Activated T-cell treated with anti-CD3 and anti-CD28 coated beads, Interleukin-2, amount 50 U/mL, for 72 hours (primary cell): Measurements from ENCODE around the gene ZNF438. TPM values are rescaled to one million over a fixed set of nuclear protein-coding genes. Genes with fewer than 3 reads are reported as not detected.
A peak's percentile ranks its signal among the peaks of the same experiment; 100 is the strongest.

ENCODE experiments used
- ATAC-seq, 2 donors: fragments of 150-1000 bp; cut with Tn5 transposase; replicated peaks in 1 of 2; 2 replicates each; pipeline ENCODE4 v1.10.0; 2021; ENCODE audit warnings: moderate library complexity in 2 of 2, mild to moderate bottlenecking in 1 of 2
- DNase-seq, 2 donors: peaks; one replicate each; pipeline ENCODE4 v3.0.0; 2021 to 2022; ENCODE audit warnings: mixed read lengths in 1 of 2
- H3K27ac Mint-ChIP-seq: one replicate; pipeline ENCODE4 v1.8.0; 2022; ENCODE audit warnings: mild to moderate bottlenecking, moderate library complexity, mixed read lengths
- H3K27me3 Mint-ChIP-seq: one replicate; pipeline ENCODE4 v1.8.0; 2022; ENCODE audit warnings: low read depth, mixed read lengths
- H3K36me3 Mint-ChIP-seq, 2 donors: one replicate each; pipeline ENCODE4 v1.8.0; 2022; ENCODE audit warnings: mixed read lengths in 2 of 2, mild to moderate bottlenecking in 1 of 2; ENCODE audit not compliant: insufficient read depth in 2 of 2
- H3K4me1 Mint-ChIP-seq: one replicate; pipeline ENCODE4 v1.8.0; 2022; ENCODE audit warnings: low read depth, mixed read lengths
- H3K4me3 Mint-ChIP-seq, 2 donors: one replicate each; pipeline ENCODE4 v1.8.0; 2022; ENCODE audit warnings: mild to moderate bottlenecking in 2 of 2, mixed read lengths in 2 of 2, moderate library complexity in 2 of 2
- H3K9me3 Mint-ChIP-seq, 2 donors: one replicate each; pipeline ENCODE4 v1.8.0; 2022; ENCODE audit warnings: mixed read lengths in 2 of 2
- total RNA-seq, 2 donors: library from RNA; stranded (reverse); gene quantifications; one replicate each; pipeline ENCODE4 v1.2.3, GENCODE V29; 2022

Gene ZNF438
- total RNA-seq, 2 donors from 2014 or later: 5.2 to 5.4 TPM

- Mint-ChIP-seq H3K4me3 (no peak overlapping the region), H3K27me3 (no peaks in the 10 kb centered on the region), H3K36me3 (no peaks in the 10 kb centered on the region), H3K27ac (no peak overlapping the region), H3K4me1 (no peaks in the 10 kb centered on the region), H3K9me3 (peaks cover 0 to 2% of the 10 kb centered on the region in 2 donors)
- DNase-seq (no peak), ATAC-seq (no peak)
Measured at GRCh38 chr10:30821994-30822692, 209.5 kb downstream of the ZNF438 start.

- no peak for DNase-seq
- Mint-ChIP-seq H3K27ac (no peak overlapping the region), H3K4me3 (no peak overlapping the region), H3K27me3 (no peaks in the 10 kb centered on the region), H3K36me3 (no peaks in the 10 kb centered on the region), H3K4me1 (no peaks in the 10 kb centered on the region), H3K9me3 (peaks cover 0 to 2% of the 10 kb centered on the region in 2 donors)
- ATAC-seq: no peak
Measured at GRCh38 chr10:30821261-30821993, 210.2 kb downstream of the ZNF438 start.

GRCh38 chr10:30820261-30820991, 211.2 kb downstream of the ZNF438 start:
- H3K36me3 Mint-ChIP-seq: no peaks in the 10 kb centered on the region
- no peaks in the 10 kb centered on the region for H3K4me1 Mint-ChIP-seq
- H3K27ac Mint-ChIP-seq: no peak overlapping the region
- H3K9me3 Mint-ChIP-seq: no peaks in the 10 kb centered on the region
- H3K4me3 Mint-ChIP-seq: no peak overlapping the region
- ATAC-seq (no peak), DNase-seq (no peak)
- H3K27me3 Mint-ChIP-seq: no peaks in the 10 kb centered on the region

GRCh38 chr10:30819341-30820181, 212.1 kb downstream of the ZNF438 start:
- H3K27me3 Mint-ChIP-seq: no peaks in the 10 kb centered on the region
- no peak overlapping the region for H3K27ac Mint-ChIP-seq
- H3K4me3 Mint-ChIP-seq: no peak overlapping the region
- H3K4me1 Mint-ChIP-seq: peaks cover 2% of the 10 kb centered on the region
- no peaks in the 10 kb centered on the region for H3K36me3 Mint-ChIP-seq
- no peaks in the 10 kb centered on the region for H3K9me3 Mint-ChIP-seq
- no peak for ATAC-seq
- DNase-seq: no peak

GRCh38 chr10:30818854-30819253, 212.8 kb downstream of the ZNF438 start:
- Mint-ChIP-seq H3K27ac (no peak overlapping the region), H3K4me1 (peaks cover 8% of the 10 kb centered on the region), H3K9me3 (no peaks in the 10 kb centered on the region), H3K27me3 (no peaks in the 10 kb centered on the region), H3K36me3 (no peaks in the 10 kb centered on the region), H3K4me3 (no peak overlapping the region)
- DNase-seq: no peak
- ATAC-seq: no peak

GRCh38 chr10:30818010-30818660, 213.5 kb downstream of the ZNF438 start:
- no peaks in the 10 kb centered on the region for H3K9me3 Mint-ChIP-seq
- no peak for DNase-seq
- no peaks in the 10 kb centered on the region for H3K27me3 Mint-ChIP-seq
- no peak for ATAC-seq
- H3K27ac Mint-ChIP-seq: no peak overlapping the region
- H3K4me1 Mint-ChIP-seq: peaks cover 8% of the 10 kb centered on the region
- no peaks in the 10 kb centered on the region for H3K36me3 Mint-ChIP-seq
- no peak overlapping the region for H3K4me3 Mint-ChIP-seq

- Mint-ChIP-seq H3K27ac (no peak overlapping the region), H3K4me3 (no peak overlapping the region), H3K36me3 (no peaks in the 10 kb centered on the region), H3K9me3 (no peaks in the 10 kb centered on the region), H3K4me1 (peaks cover 13% of the 10 kb centered on the region), H3K27me3 (no peaks in the 10 kb centered on the region)
- ATAC-seq (no peak), DNase-seq (no peak)
Measured at GRCh38 chr10:30817541-30817940, 214.1 kb downstream of the ZNF438 start.

- H3K36me3 Mint-ChIP-seq: no peaks in the 10 kb centered on the region
- DNase-seq (no peak), ATAC-seq (no peak)
- peaks cover 20% of the 10 kb centered on the region for H3K4me1 Mint-ChIP-seq
- H3K9me3 Mint-ChIP-seq: no peaks in the 10 kb centered on the region
- no peaks in the 10 kb centered on the region for H3K27me3 Mint-ChIP-seq
- no peak overlapping the region for H3K4me3 Mint-ChIP-seq
- no peak overlapping the region for H3K27ac Mint-ChIP-seq
Measured at GRCh38 chr10:30816820-30817171, 214.9 kb downstream of the ZNF438 start.

- Mint-ChIP-seq H3K4me3 (no peak overlapping the region), H3K27me3 (no peaks in the 10 kb centered on the region), H3K27ac (no peak overlapping the region), H3K36me3 (no peaks in the 10 kb centered on the region), H3K4me1 (peaks cover 25% of the 10 kb centered on the region), H3K9me3 (no peaks in the 10 kb centered on the region)
- DNase-seq: no peak
- no peak for ATAC-seq
Measured at GRCh38 chr10:30816159-30816819, 215.4 kb downstream of the ZNF438 start.

- peaks cover 25% of the 10 kb centered on the region for H3K4me1 Mint-ChIP-seq
- DNase-seq: no peak
- H3K9me3 Mint-ChIP-seq: no peaks in the 10 kb centered on the region
- ATAC-seq: no peak
- no peak overlapping the region for H3K27ac Mint-ChIP-seq
- H3K27me3 Mint-ChIP-seq: no peaks in the 10 kb centered on the region
- H3K4me3 Mint-ChIP-seq: no peak overlapping the region
- no peaks in the 10 kb centered on the region for H3K36me3 Mint-ChIP-seq
Measured at GRCh38 chr10:30813872-30814481, 217.7 kb downstream of the ZNF438 start.

- peaks cover 25% of the 10 kb centered on the region for H3K4me1 Mint-ChIP-seq
- no peaks in the 10 kb centered on the region for H3K36me3 Mint-ChIP-seq
- peak overlapping the region; percentile 25 to 57 for H3K4me3 Mint-ChIP-seq
- DNase-seq (no peak), ATAC-seq (peak; percentile 31 to 33)
- H3K27ac Mint-ChIP-seq: no peak overlapping the region
- no peaks in the 10 kb centered on the region for H3K27me3 Mint-ChIP-seq
- no peaks in the 10 kb centered on the region for H3K9me3 Mint-ChIP-seq
Measured at GRCh38 chr10:30812018-30812851, 219.4 kb downstream of the ZNF438 start.
